HCT116 (cell line): ENCODE measurements around the gene CTIF. TPM values are rescaled to one million over a fixed set of nuclear protein-coding genes. Genes with fewer than 3 reads are reported as not detected.

Source experiments
- ATAC-seq: fragments of 200-7000 bp; cut with Tn5 transposase; 2 replicates; pipeline ENCODE4 v1.9.1; 2020; ENCODE audit warnings: mild to moderate bottlenecking, moderate library complexity
- BruUV-seq: library from RNA; stranded (reverse); fragments of 400-500 nt; replicated peaks from 2 replicates; lab custom pipeline; 2021; lab: Mats Ljungman, UMichigan
- CTCF ChIA-PET: fragments of 300-600 bp; sonication (Branson Sonifier 250); formaldehyde crosslinking; loops from one replicate; lab custom pipeline; 2021; ENCODE audit warnings: antibody characterized with exemption; lab: Charles Lee
- POLR2A ChIA-PET: fragments of 300-600, 350-600 bp; sonication (Branson Sonifier 250); formaldehyde crosslinking; loops from one replicate; lab custom pipeline; 2021; ENCODE audit warnings: antibody characterized with exemption; lab: Charles Lee
- RAD21 ChIA-PET, 2 experiments: fragments of 300-600 bp; sonication (Branson Sonifier 250); formaldehyde crosslinking; loops; one replicate each; lab custom pipeline; 2023; ENCODE audit warnings: low total read pairs in 2 of 2; ENCODE audit not compliant: uncharacterized antibody in 2 of 2, unreplicated experiment in 2 of 2, low non-redundant PET in 1 of 2; lab: Charles Lee
- DNase-seq: peaks from one replicate; pipeline ENCODE4 v3.0.0-alpha.2; 2010; ENCODE audit warnings: low read depth, low spot score
- H2AFZ ChIP-seq: fragments of 200-600 bp; shearing (Covaris generic), sonication (generic); 2 replicates; pipeline ENCODE4 v1.6.1; 2017; ENCODE audit warnings: low read depth, mixed run types, mixed read lengths, antibody characterized with exemption, low read length; ENCODE audit not compliant: poor library complexity, severe bottlenecking
- H3K27ac ChIP-seq: 2 replicates; pipeline ENCODE4 v1.5.1; 2012; ENCODE audit warnings: low read depth, low read length
- H3K27me3 ChIP-seq: fragments of 200-600 bp; sonication (generic); 2 replicates; pipeline ENCODE4 v1.6.1; 2016; ENCODE audit warnings: mixed run types, low read length, mixed read lengths; ENCODE audit not compliant: insufficient read depth
- H3K36me3 ChIP-seq, 2 experiments: fragments of 200-500 bp in 1 of 2; fragments of 200-600 bp in 1 of 2; sonication (Bioruptor generic) in 1 of 2; sonication (generic) in 1 of 2; 2 replicates each; pipeline versions ENCODE4 v1.5.1 to v1.6.1; 2014 to 2016; ENCODE audit warnings: low read length in 2 of 2, inconsistent platforms in 1 of 2, mixed read lengths in 1 of 2, mixed run types in 1 of 2; ENCODE audit not compliant: insufficient read depth in 2 of 2, control insufficient read depth in 1 of 2
- H3K4me1 ChIP-seq, 2 experiments: fragments of 200-600 bp in 1 of 2; sonication (generic) in 1 of 2; 2 replicates each; pipeline versions ENCODE4 v1.5.1 to v1.6.1; 2012 to 2017; ENCODE audit warnings: low read length in 2 of 2, inconsistent platforms in 1 of 2, mild to moderate bottlenecking in 1 of 2, mixed read lengths in 1 of 2, mixed run types in 1 of 2, moderate library complexity in 1 of 2; ENCODE audit not compliant: insufficient read depth in 2 of 2, control insufficient read depth in 1 of 2
- H3K4me2 ChIP-seq: fragments of 200-600 bp; sonication (generic); 2 replicates; pipeline ENCODE4 v1.6.1; 2017; ENCODE audit warnings: mixed run types, low read length, mixed read lengths
- H3K4me3 ChIP-seq, 2 experiments: fragments of 200-600 bp in 1 of 2; sonication (generic) in 1 of 2; replicated peaks in 1 of 2; 2 replicates each; pipeline ENCODE4 v1.5.1; 2011 to 2016; ENCODE audit warnings: low read length in 2 of 2, control low read depth in 1 of 2, low read depth in 1 of 2, mild to moderate bottlenecking in 1 of 2, mixed read lengths in 1 of 2, mixed run types in 1 of 2
- H3K79me2 ChIP-seq: fragments of 200-600 bp; sonication (generic); 2 replicates; pipeline ENCODE4 v1.6.1; 2017; ENCODE audit warnings: mild to moderate bottlenecking, mixed run types, low read length, moderate library complexity, mixed read lengths; ENCODE audit not compliant: insufficient read depth
- H3K9ac ChIP-seq: fragments of 200-600 bp; sonication (generic); 2 replicates; pipeline ENCODE4 v1.6.1; 2016; ENCODE audit warnings: low read length, mixed read lengths
- H3K9me2 ChIP-seq: fragments of 200-600 bp; sonication (generic), shearing (Covaris generic); 2 replicates; pipeline ENCODE4 v1.6.1; 2017; ENCODE audit warnings: mixed run types, mild to moderate bottlenecking, moderate library complexity; ENCODE audit not compliant: insufficient read depth
- H3K9me3 ChIP-seq, 2 experiments: fragments of 200-500 bp in 1 of 2; fragments of 200-600 bp in 1 of 2; sonication (Bioruptor generic) in 1 of 2; sonication (generic) in 1 of 2; 2 replicates each; pipeline ENCODE4 v1.6.1; 2014 to 2017; ENCODE audit warnings: low read length in 2 of 2, mixed read lengths in 2 of 2, inconsistent platforms in 1 of 2, low read depth in 1 of 2, mild to moderate bottlenecking in 1 of 2, mixed run types in 1 of 2, moderate library complexity in 1 of 2; ENCODE audit not compliant: control insufficient read depth in 1 of 2, insufficient read depth in 1 of 2
- H4K20me1 ChIP-seq: fragments of 200-600 bp; sonication (generic), shearing (Covaris generic); 2 replicates; pipeline ENCODE4 v1.6.1; 2017; ENCODE audit warnings: mixed run types, mild to moderate bottlenecking, moderate library complexity; ENCODE audit not compliant: insufficient read depth
- CBX3 ChIP-seq: IDR thresholded peaks from 2 replicates; pipeline ENCODE4 v1.6.1; 2012; ENCODE audit warnings: low read depth
- EGR1 ChIP-seq: IDR thresholded peaks from 2 replicates; pipeline ENCODE4 v1.6.1; 2012; ENCODE audit warnings: low read depth
- ELF1 ChIP-seq: IDR thresholded peaks from 2 replicates; pipeline ENCODE4 v1.6.1; 2012; ENCODE audit warnings: low read depth, borderline replicate concordance
- EZH2phosphoT487 ChIP-seq: fragments of 200-600 bp; IDR thresholded peaks from 2 replicates; pipeline ENCODE4 v1.6.1; 2018; ENCODE audit warnings: antibody characterized with exemption, borderline replicate concordance
- FOSL1 ChIP-seq: IDR thresholded peaks from 2 replicates; pipeline ENCODE4 v1.6.1; 2012; ENCODE audit warnings: low read depth
- JUND ChIP-seq: IDR thresholded peaks from 2 replicates; pipeline ENCODE4 v1.6.1; 2012
- POLR2A ChIP-seq: IDR thresholded peaks from 2 replicates; pipeline ENCODE4 v1.7.0; 2011; ENCODE audit warnings: borderline replicate concordance; ENCODE audit not compliant: insufficient read depth, insufficient read length; ENCODE audit errors: extremely low read depth
- POLR2AphosphoS5 ChIP-seq: IDR thresholded peaks from 2 replicates; pipeline ENCODE4 v1.6.1; 2011; ENCODE audit warnings: mild to moderate bottlenecking, low read depth, low read length, moderate library complexity
- RAD21 ChIP-seq: IDR thresholded peaks from 2 replicates; pipeline ENCODE4 v1.6.1; 2012; ENCODE audit warnings: low read depth, mild to moderate bottlenecking
- SIN3A ChIP-seq: IDR thresholded peaks from 2 replicates; pipeline ENCODE4 v1.6.1; 2012; ENCODE audit warnings: low read depth
- SP1 ChIP-seq: IDR thresholded peaks from 2 replicates; pipeline ENCODE4 v1.6.1; 2012; ENCODE audit warnings: low read depth
- ZFX ChIP-seq: fragments of 450-650 bp; IDR thresholded peaks from 2 replicates; pipeline ENCODE4 v1.6.1; 2017
- ZNF274 ChIP-seq: fragments of 200-500 bp; sonication (Bioruptor generic); IDR thresholded peaks from 2 replicates; pipeline ENCODE4 v1.6.1; 2014; ENCODE audit warnings: mild to moderate bottlenecking, low read depth, low read length, inconsistent platforms
- intact Hi-C: fragments of 100-400 bp; cut with micrococcal nuclease; formaldehyde crosslinking; loops from 2 replicates; pipeline ENCODE4 v1.10.0; 2022
- total RNA-seq: library from RNA; stranded (reverse); gene quantifications from one replicate; pipeline ENCODE4 v1.2.1, GENCODE V29; 2021; ENCODE audit not compliant: unreplicated experiment
- TF ChIP-seq, protein P1 (sequence below): IDR thresholded peaks from 2 replicates; pipeline ENCODE4 v1.6.1; 2012; ENCODE audit warnings: low read depth
- TF ChIP-seq, protein P2 (sequence below): IDR thresholded peaks from 2 replicates; pipeline ENCODE4 v1.6.1; 2012

The CTIF gene
- total RNA-seq, 1 experiment from 2014 or later: 19.7 TPM

DNA sequence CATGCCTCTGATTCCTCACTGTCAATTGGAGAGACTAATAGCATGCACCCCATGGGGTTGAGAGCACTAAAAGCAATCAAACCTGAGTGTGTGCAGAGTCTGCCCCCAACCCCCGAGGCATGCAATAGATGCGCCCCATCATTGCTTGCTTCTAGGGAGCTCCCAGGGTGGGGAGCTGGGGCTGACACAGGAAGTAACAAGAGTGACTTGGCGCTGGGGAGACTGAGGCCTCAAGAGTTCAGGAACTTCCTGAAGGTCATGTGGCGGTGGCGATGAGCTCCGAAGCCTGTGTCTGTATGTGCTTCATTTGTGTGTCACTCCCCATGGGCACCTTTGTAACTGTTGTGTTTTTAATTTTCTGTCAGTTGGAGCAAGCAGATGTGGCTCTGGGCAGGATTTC is 61.2 kb downstream of the CTIF start (continued):
- TF ChIP-seq, protein P1, sequence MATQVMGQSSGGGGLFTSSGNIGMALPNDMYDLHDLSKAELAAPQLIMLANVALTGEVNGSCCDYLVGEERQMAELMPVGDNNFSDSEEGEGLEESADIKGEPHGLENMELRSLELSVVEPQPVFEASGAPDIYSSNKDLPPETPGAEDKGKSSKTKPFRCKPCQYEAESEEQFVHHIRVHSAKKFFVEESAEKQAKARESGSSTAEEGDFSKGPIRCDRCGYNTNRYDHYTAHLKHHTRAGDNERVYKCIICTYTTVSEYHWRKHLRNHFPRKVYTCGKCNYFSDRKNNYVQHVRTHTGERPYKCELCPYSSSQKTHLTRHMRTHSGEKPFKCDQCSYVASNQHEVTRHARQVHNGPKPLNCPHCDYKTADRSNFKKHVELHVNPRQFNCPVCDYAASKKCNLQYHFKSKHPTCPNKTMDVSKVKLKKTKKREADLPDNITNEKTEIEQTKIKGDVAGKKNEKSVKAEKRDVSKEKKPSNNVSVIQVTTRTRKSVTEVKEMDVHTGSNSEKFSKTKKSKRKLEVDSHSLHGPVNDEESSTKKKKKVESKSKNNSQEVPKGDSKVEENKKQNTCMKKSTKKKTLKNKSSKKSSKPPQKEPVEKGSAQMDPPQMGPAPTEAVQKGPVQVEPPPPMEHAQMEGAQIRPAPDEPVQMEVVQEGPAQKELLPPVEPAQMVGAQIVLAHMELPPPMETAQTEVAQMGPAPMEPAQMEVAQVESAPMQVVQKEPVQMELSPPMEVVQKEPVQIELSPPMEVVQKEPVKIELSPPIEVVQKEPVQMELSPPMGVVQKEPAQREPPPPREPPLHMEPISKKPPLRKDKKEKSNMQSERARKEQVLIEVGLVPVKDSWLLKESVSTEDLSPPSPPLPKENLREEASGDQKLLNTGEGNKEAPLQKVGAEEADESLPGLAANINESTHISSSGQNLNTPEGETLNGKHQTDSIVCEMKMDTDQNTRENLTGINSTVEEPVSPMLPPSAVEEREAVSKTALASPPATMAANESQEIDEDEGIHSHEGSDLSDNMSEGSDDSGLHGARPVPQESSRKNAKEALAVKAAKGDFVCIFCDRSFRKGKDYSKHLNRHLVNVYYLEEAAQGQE: no peak
- no peak for TF ChIP-seq FOSL1
- TF ChIP-seq ZNF274: no peak
- TF ChIP-seq JUND: no peak
- no peak for TF ChIP-seq RAD21
- TF ChIP-seq CBX3: no peak
- TF ChIP-seq EGR1: no peak
- TF ChIP-seq SP1: no peak

DNA sequence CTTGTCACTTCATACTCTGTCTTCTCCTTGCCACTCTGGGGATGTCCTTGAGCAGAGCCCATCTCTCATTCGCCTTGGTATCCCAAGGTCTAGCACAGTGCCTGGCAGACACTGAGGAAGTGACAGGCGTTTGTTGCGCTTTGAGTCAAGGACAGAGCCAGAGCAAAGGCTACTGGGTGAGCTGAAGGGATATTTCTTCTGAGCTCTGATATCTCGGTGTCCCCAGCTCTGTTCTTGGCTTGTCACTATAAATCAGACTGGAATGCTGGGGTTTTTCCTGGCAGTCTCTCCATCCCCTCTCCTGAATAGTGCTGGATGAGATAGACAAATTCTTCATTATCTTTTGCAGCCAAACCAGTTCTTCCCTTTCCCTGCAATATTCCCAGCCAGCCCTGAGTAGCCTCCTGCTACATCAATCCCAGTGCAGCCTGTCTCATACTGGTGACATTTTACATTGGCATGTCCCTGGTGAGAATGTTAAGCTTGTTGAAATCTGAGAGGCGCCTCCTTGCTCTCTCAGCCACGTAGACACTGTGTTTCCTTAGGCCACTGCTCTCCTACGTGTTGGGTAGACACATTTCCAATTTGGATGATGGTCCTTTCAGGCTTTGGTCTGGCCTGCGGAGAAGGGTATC is 61.7 kb downstream of the CTIF start:
- ChIA-PET CTCF (no interaction called here), RAD21 (no interaction called here), POLR2A (no interaction called here)
- no peak overlapping the region for H3K4me3 ChIP-seq
- no peak overlapping the region for H3K4me2 ChIP-seq
- no peak for TF ChIP-seq SIN3A
- TF ChIP-seq POLR2AphosphoS5: no peak
- no peak for TF ChIP-seq ELF1
- TF ChIP-seq ZFX: no peak
- no peak for TF ChIP-seq EZH2phosphoT487
- TF ChIP-seq EGR1: no peak
- TF ChIP-seq CBX3: no peak
- TF ChIP-seq, protein P2, sequence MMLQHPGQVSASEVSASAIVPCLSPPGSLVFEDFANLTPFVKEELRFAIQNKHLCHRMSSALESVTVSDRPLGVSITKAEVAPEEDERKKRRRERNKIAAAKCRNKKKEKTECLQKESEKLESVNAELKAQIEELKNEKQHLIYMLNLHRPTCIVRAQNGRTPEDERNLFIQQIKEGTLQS: no peak
- no peak for TF ChIP-seq POLR2A
- DNase-seq (no peak), ATAC-seq (no peak)
- no peaks in the 10 kb centered on the region for H3K36me3 ChIP-seq
- intact Hi-C loops: no loop called here
- no peaks in the 10 kb centered on the region for H4K20me1 ChIP-seq
- H3K9ac ChIP-seq: no peak overlapping the region
- no peaks in the 10 kb centered on the region for H3K79me2 ChIP-seq
- H3K9me2 ChIP-seq: no peaks in the 10 kb centered on the region
- no peak overlapping the region for H3K27ac ChIP-seq
- no peaks in the 10 kb centered on the region for H3K9me3 ChIP-seq
- no TSS peak for BruUV-seq
- no peaks in the 10 kb centered on the region for H3K27me3 ChIP-seq
- H2AFZ ChIP-seq: no peak overlapping the region
- H3K4me1 ChIP-seq: no peaks in the 10 kb centered on the region; a peak in 1 of 4 replicates
